Neural crest cell (in vitro differentiated cells): ENCODE results near the gene ADRM1. TPM values are rescaled to one million over a fixed set of nuclear protein-coding genes. Genes with fewer than 3 reads are reported as not detected.

ENCODE experiments used
- DNase-seq: peaks from one replicate; pipeline ENCODE4 v3.0.0; 2021; ENCODE audit warnings: low read depth, mixed read lengths, low spot score
- H3K27ac Mint-ChIP-seq: one replicate; pipeline ENCODE4 v1.8.0; 2021; ENCODE audit warnings: mild to moderate bottlenecking, mixed read lengths; ENCODE audit not compliant: unreplicated experiment
- H3K27me3 Mint-ChIP-seq: 2 replicates; pipeline ENCODE4 v1.8.0; 2021; ENCODE audit warnings: low read depth, mild to moderate bottlenecking, mixed read lengths
- H3K36me3 Mint-ChIP-seq: 2 replicates; pipeline ENCODE4 v1.8.0; 2021; ENCODE audit warnings: low read depth, mild to moderate bottlenecking, mixed read lengths
- H3K4me1 Mint-ChIP-seq: 2 replicates; pipeline ENCODE4 v1.8.0; 2021; ENCODE audit warnings: mixed read lengths
- H3K4me3 Mint-ChIP-seq: one replicate; pipeline ENCODE4 v1.8.0; 2021; ENCODE audit warnings: mild to moderate bottlenecking, mixed read lengths
- H3K9me3 Mint-ChIP-seq: 2 replicates; pipeline ENCODE4 v1.8.0; 2021; ENCODE audit warnings: mixed read lengths
- CTCF ChIP-seq: fragments of 200-600 bp; sonication (generic); conservative IDR thresholded peaks from 2 replicates; pipeline ENCODE4 v1.5.0; 2021; ENCODE audit warnings: antibody characterized with exemption, mild to moderate bottlenecking
- total RNA-seq: library from RNA; stranded (reverse); gene quantifications from 2 replicates; pipeline ENCODE4 v1.2.1, GENCODE V29; 2021

The ADRM1 gene
- total RNA-seq, 1 donor from 2014 or later, result 98.8 TPM

DNA sequence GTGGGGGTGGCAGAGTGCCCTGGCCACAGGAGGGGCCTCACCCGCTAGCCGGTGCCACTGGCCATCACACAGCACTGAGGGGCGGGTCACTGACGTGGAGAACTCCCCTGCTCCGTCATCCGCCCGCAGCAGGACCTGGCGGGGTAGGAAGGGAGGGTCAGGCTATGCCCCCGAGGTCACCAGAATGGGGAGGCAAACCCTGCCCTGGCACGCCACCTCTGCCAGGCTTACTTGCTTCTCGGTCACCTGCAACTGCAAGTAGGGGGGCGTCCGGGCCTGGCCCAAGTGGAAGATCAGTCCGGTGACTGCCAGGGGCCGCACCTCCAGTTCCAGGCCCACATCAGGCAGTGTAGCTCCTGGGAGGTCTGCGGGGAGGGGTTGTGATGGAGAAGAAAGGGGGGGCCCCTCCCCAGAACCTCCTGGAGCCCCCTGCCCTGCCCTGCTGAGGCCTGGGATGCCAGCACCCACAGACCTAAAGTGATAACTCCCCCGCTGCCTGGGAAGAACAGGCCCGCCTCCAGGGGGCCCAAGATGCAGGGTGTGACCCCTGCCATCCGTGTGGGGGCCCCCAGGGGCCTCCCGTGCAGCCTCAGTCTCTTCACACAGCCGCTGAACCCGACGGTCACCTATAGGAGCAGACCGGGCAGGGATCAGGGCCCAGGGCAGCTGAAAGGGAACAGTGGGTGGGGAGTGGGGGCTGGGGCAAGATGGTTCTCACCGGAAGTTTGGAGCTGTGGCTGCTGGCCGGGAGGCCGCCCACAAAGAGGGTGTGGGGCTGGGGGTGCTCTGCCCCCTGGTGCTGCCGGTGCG lies 7.4 kb downstream of the ADRM1 start:
- TF ChIP-seq CTCF, result no peak
- H3K27me3 Mint-ChIP-seq, result no peaks in the 10 kb centered on the region
- H3K4me3 Mint-ChIP-seq, result no peak overlapping the region
- no peak overlapping the region for H3K27ac Mint-ChIP-seq
- DNase-seq, result no peak
- H3K36me3 Mint-ChIP-seq, result no peaks in the 10 kb centered on the region
- H3K9me3 Mint-ChIP-seq, result no peaks in the 10 kb centered on the region
- H3K4me1 Mint-ChIP-seq, result peaks cover 3% of the 10 kb centered on the region

- Mint-ChIP-seq H3K9me3 (no peaks in the 10 kb centered on the region), H3K27me3 (no peaks in the 10 kb centered on the region), H3K4me3 (no peak overlapping the region), H3K4me1 (no peaks in the 10 kb centered on the region), H3K36me3 (no peaks in the 10 kb centered on the region), H3K27ac (no peak overlapping the region)
- no peak for TF ChIP-seq CTCF
- no peak for DNase-seq
Measured at GRCh38 chr20:62310757-62311121, 7.9 kb downstream of the ADRM1 start.

GRCh38 chr20:62311150-62311549 lies 8.4 kb downstream of the ADRM1 start:
- Mint-ChIP-seq H3K9me3 (no peaks in the 10 kb centered on the region), H3K36me3 (no peaks in the 10 kb centered on the region), H3K4me1 (no peaks in the 10 kb centered on the region), H3K27ac (no peak overlapping the region), H3K27me3 (no peaks in the 10 kb centered on the region), H3K4me3 (no peak overlapping the region)
- DNase-seq, result no peak
- no peak for TF ChIP-seq CTCF

- TF ChIP-seq CTCF, result no peak
- no peaks in the 10 kb centered on the region for H3K4me1 Mint-ChIP-seq
- no peak overlapping the region for H3K27ac Mint-ChIP-seq
- no peaks in the 10 kb centered on the region for H3K36me3 Mint-ChIP-seq
- H3K9me3 Mint-ChIP-seq, result no peaks in the 10 kb centered on the region
- no peak overlapping the region for H3K4me3 Mint-ChIP-seq
- no peaks in the 10 kb centered on the region for H3K27me3 Mint-ChIP-seq
- DNase-seq, result no peak
Measured at GRCh38 chr20:62311832-62312661, 9.2 kb downstream of the ADRM1 start.

DNA sequence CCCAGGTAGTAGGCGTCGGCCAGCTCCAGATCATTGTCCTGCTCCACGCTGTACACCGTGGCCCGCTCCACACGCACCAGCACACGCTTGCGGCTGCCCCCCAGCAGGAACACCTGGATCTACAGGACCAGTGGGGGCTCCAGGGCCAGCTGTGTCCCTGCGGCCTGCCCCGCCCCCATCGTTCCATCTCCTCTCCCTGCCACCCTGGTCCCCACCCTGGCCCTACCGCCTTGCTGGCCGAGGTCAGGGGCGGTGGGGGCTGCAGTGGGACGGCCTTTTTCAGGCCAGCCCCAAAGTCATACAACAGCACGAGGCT lies 9.8 kb downstream of the ADRM1 start:
- no peak for TF ChIP-seq CTCF
- H3K9me3 Mint-ChIP-seq, result no peaks in the 10 kb centered on the region
- H3K4me3 Mint-ChIP-seq, result no peak overlapping the region
- no peak for DNase-seq
- H3K27ac Mint-ChIP-seq, result no peak overlapping the region
- H3K36me3 Mint-ChIP-seq, result no peaks in the 10 kb centered on the region
- no peaks in the 10 kb centered on the region for H3K27me3 Mint-ChIP-seq
- H3K4me1 Mint-ChIP-seq, result no peaks in the 10 kb centered on the region
